H4 (cell line): ENCODE data around the gene SECTM1. TPM values are rescaled to one million over a fixed set of nuclear protein-coding genes. Genes with fewer than 3 reads are reported as not detected.

Experiments
- DNase-seq: peaks from one replicate; pipeline ENCODE4 v3.0.0-alpha.2; 2015; ENCODE audit warnings: low spot score
- total RNA-seq: library from RNA; depleted of rRNA; stranded (reverse); fragments of >200 nt; shearing (Covaris generic); gene quantifications from 2 replicates; pipeline ENCODE4 v1.2.3, GENCODE V29; 2014; rRNA removed

The SECTM1 gene
- total RNA-seq, 1 experiment from 2014 or later: 30.1 TPM

DNA sequence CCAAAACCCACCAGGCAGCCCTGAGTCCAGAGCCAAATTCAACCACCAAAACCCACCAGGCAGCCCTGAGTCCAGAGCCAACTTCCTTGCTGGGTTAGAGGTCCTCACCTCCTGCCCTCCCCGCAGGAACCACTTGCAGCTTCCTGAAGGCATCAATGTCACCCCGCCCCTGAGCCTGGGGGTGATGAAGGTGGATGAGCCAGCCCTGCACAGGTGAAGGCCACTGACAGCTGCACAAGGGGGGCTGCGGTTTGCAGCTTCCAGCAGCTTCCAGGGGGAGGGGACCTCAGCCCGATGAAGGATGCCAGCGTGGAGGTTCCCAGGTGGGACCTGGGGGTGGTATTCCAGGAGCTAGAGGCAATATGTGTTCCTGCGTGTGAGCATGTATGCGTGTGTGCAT lies 52.5 kb downstream of the SECTM1 start:
- DNase-seq: no peak

GRCh38 chr17:82280537-82280936 lies 53.0 kb downstream of the SECTM1 start:
- DNase-seq: no peak

- no peak for DNase-seq
Measured at GRCh38 chr17:82278786-82279391, 54.7 kb downstream of the SECTM1 start.

DNA sequence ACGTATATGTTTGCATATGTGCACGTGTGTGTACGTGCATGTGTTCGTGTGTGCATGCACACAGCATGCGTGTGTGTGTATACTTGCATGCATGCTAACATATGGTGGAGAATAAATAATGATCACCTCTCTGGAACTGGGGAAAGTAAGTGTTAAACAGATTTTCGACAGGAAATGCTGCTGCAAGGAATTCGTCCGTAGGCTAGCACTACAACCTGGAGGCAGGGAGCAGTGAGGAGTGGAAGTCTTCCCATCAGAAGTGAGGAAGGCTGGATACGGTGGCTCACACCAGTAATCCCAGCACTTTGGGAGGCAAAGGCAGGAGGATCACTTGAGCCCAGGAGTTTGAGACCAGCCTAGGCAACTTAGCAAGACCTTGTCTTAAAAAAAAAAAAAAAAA lies 55.3 kb downstream of the SECTM1 start:
- no peak for DNase-seq

DNA sequence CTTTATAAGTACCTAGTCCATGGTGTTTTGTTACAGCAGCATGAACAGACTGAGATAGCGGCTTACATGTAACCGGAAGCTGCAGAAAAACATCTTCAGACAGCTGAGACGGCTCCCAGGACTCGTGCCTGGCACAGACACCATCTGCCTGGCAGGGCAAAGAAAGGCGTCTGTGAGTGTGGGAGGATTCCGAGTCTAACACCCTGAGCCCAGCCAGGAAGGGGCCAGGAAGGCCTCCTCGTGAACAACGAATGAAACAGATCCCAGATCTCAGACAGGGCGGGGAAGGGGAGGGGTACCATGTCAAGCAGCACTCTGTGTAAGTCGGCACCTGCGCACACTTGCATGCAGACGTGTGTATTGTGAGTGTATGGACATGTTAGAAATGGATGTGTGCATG lies 55.7 kb downstream of the SECTM1 start:
- DNase-seq: no peak

- no peak for DNase-seq
Measured at GRCh38 chr17:82276938-82277337, 56.6 kb downstream of the SECTM1 start.

- DNase-seq: no peak
Measured at GRCh38 chr17:82275326-82275725, 58.2 kb downstream of the SECTM1 start.

- no peak for DNase-seq
Measured at GRCh38 chr17:82274134-82275020, 59.2 kb downstream of the SECTM1 start.

- DNase-seq: peak; percentile 80
Measured at GRCh38 chr17:82273327-82274133, 60.0 kb downstream of the SECTM1 start, which contains the start of gene CSNK1D. TSS of gene CSNK1D (minus strand) at chr17:82273700. CDS start at chr17:82273381, 319 bp downstream.

- no peak for DNase-seq
Measured at GRCh38 chr17:82272495-82273326, 60.9 kb downstream of the SECTM1 start.

DNA sequence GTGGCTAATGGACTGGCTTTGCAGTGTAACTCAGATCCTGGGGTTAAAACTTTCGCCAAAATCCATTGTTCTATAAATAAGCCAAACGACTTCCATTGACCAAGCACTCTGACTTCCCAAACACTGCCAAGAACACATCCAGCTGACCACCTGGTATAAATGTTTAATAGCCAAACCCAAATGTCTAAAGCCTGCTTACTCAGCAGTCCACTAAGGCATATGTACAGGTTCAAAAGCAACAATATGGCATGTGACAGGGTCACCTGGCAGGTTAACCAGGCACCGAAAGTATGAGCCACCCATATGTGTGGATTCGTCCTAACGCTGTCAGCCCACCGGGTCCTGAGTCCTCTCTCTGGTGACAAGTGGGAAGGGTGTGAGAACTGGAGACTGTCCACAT lies 62.2 kb downstream of the SECTM1 start:
- DNase-seq: no peak

Other genes starting within 250 kb of the SECTM1 start
- gene FASN, start 235.5 kb downstream of the SECTM1 start, total RNA-seq: 36.7 and 48.7 TPM in 2 replicates
- 1.8 and 4.7 TPM in 2 replicates for gene CCDC57, start 120.9 kb downstream of the SECTM1 start, total RNA-seq
- gene SLC16A3, start 104.7 kb downstream of the SECTM1 start, total RNA-seq: 22.2 and 30.0 TPM in 2 replicates
- gene CSNK1D, start 60.1 kb downstream of the SECTM1 start, total RNA-seq: 30.3 and 33.9 TPM in 2 replicates
- gene CD7, start 16.2 kb downstream of the SECTM1 start, total RNA-seq: 0.06 and 1.5 TPM in 2 replicates
- 0.68 and 0.72 TPM in 2 replicates for gene TEX19, start 25.5 kb upstream of the SECTM1 start, total RNA-seq
- gene UTS2R, start 38.0 kb upstream of the SECTM1 start, total RNA-seq: not detected in 2 replicates
- 6.3 and 8.4 TPM in 2 replicates for gene HEXD, start 84.6 kb upstream of the SECTM1 start, total RNA-seq
- gene OGFOD3, start 84.8 kb upstream of the SECTM1 start, total RNA-seq: 28.3 and 30.1 TPM in 2 replicates
- gene CYBC1, start 117.0 kb upstream of the SECTM1 start, total RNA-seq: 73.5 and 78.9 TPM in 2 replicates
- 71.6 and 74.3 TPM in 2 replicates for gene NARF, start 125.0 kb upstream of the SECTM1 start, total RNA-seq
- 26.1 and 34.0 TPM in 2 replicates for gene FOXK2, start 186.0 kb upstream of the SECTM1 start, total RNA-seq